OCI-LY3 (cell line): ENCODE measurements around the gene ATG14.

Source experiments
- EZH2phosphoT487 ChIP-seq: fragments of 200-600 bp; shearing (Covaris generic); IDR thresholded peaks from 2 replicates; pipeline ENCODE4 v1.6.1; 2018; ENCODE audit warnings: antibody characterized with exemption, mixed run types, low read depth
- TF ChIP-seq, protein P1 (sequence below): fragments of 200-600, 300-600 bp; sonication (generic); IDR thresholded peaks from 2 replicates; pipeline ENCODE4 v1.5.1; 2014; ENCODE audit warnings: antibody characterized with exemption, low read length, low read depth

DNA sequence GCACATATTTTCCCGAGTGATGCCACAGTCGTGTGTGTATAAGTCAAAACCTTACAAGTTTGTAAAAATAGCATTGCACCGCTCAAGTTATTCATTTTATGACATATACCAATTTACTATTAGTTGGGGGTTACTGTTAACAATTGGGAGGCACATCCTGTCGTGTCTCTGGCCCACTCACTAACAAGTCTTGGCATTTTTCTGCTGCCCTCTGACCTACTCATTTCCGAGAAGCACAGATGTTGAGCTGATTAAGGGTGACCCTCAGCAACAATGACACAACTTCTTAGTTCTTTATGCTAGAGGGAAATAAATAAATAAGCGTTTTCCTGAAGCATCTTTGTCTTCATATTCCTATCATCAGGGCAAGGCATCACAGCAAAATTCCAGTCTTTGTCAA lies 6.8 kb upstream of the ATG14 start:
- TF ChIP-seq, protein P1, sequence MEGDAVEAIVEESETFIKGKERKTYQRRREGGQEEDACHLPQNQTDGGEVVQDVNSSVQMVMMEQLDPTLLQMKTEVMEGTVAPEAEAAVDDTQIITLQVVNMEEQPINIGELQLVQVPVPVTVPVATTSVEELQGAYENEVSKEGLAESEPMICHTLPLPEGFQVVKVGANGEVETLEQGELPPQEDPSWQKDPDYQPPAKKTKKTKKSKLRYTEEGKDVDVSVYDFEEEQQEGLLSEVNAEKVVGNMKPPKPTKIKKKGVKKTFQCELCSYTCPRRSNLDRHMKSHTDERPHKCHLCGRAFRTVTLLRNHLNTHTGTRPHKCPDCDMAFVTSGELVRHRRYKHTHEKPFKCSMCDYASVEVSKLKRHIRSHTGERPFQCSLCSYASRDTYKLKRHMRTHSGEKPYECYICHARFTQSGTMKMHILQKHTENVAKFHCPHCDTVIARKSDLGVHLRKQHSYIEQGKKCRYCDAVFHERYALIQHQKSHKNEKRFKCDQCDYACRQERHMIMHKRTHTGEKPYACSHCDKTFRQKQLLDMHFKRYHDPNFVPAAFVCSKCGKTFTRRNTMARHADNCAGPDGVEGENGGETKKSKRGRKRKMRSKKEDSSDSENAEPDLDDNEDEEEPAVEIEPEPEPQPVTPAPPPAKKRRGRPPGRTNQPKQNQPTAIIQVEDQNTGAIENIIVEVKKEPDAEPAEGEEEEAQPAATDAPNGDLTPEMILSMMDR: no peak
- TF ChIP-seq EZH2phosphoT487: no peak
